K562 (cell line): ENCODE results near the gene LAMA5. TPM values are rescaled to one million over a fixed set of nuclear protein-coding genes. Genes with fewer than 3 reads are reported as not detected.

ENCODE experiments used
- ADNP ChIP-seq: fragments of 200-800 bp; sonication (Bioruptor generic); IDR thresholded peaks from 2 replicates; pipeline ENCODE4 v1.6.1; 2016; ENCODE audit warnings: missing genetic modification characterization, missing compliant biosample characterization
- CHD1 ChIP-seq: fragments of 200-600 bp; sonication (generic); IDR thresholded peaks from one replicate; pipeline ENCODE4 v1.6.1; 2012; ENCODE audit warnings: mild to moderate bottlenecking, moderate library complexity, low read length, inconsistent platforms
- DMBX1 ChIP-seq: fragments of 250-450 bp; sonication (Bioruptor Pico); IDR thresholded peaks from 2 replicates; pipeline ENCODE4 v1.8.0; 2022; ENCODE audit warnings: inconsistent platforms, mild to moderate bottlenecking, moderate library complexity, borderline replicate concordance
- ELF4 ChIP-seq: fragments of 450-650 bp; formaldehyde crosslinking; IDR thresholded peaks from 2 replicates; pipeline ENCODE4 v1.4.0; 2022; ENCODE audit warnings: missing genetic modification characterization
- FOXA3 ChIP-seq, 2 experiments: fragments of 450-650 bp in 1 of 2; sonication (generic) in 1 of 2; formaldehyde crosslinking; IDR thresholded peaks in 1 of 2; conservative IDR thresholded peaks in 1 of 2; 2 replicates each; pipeline versions ENCODE4 v1.4.0 to v1.8.0; 2020 to 2022; ENCODE audit warnings: mild to moderate bottlenecking in 2 of 2, missing genetic modification reagents in 1 of 2
- MED1 ChIP-seq: sonication (generic); formaldehyde crosslinking; IDR thresholded peaks from 2 replicates; pipeline ENCODE4 v1.8.1; 2023; ENCODE audit warnings: missing genetic modification reagents, borderline replicate concordance
- MYNN ChIP-seq, 2 experiments: sonication (generic); formaldehyde crosslinking in 1 of 2; IDR thresholded peaks; 2 replicates each; pipeline versions ENCODE4 v1.5.0 to v1.6.1; 2016 to 2020; ENCODE audit warnings: antibody characterized with exemption in 1 of 2, missing genetic modification reagents in 1 of 2
- NCOA6 ChIP-seq: fragments of 450-650 bp; IDR thresholded peaks from 2 replicates; pipeline ENCODE4 v1.6.1; 2017; ENCODE audit warnings: mild to moderate bottlenecking
- NELFE ChIP-seq: IDR thresholded peaks from 2 replicates; pipeline ENCODE4 v1.6.1; 2011; ENCODE audit warnings: mild to moderate bottlenecking; ENCODE audit not compliant: insufficient read depth, insufficient read length
- NEUROD1 ChIP-seq: fragments of 150-350 bp; IDR thresholded peaks from 2 replicates; pipeline ENCODE4 v1.6.1; 2014; ENCODE audit warnings: borderline replicate concordance, low read length, low read depth; ENCODE audit not compliant: partially characterized antibody
- POLR2B ChIP-seq: fragments of 450-650 bp; IDR thresholded peaks from 2 replicates; pipeline ENCODE4 v1.6.1; 2018; ENCODE audit warnings: low read depth; ENCODE audit not compliant: partially characterized antibody
- PTRF ChIP-seq: fragments of 450-650 bp; IDR thresholded peaks from 2 replicates; pipeline ENCODE4 v1.6.1; 2016; ENCODE audit warnings: mild to moderate bottlenecking, missing genetic modification characterization, missing compliant biosample characterization
- SETDB1 ChIP-seq: IDR thresholded peaks from one replicate; pipeline ENCODE4 v1.6.1; 2012; ENCODE audit warnings: low read length, control low read depth, inconsistent platforms
- SMAD2 ChIP-seq: fragments of 150-350 bp; IDR thresholded peaks from 2 replicates; pipeline ENCODE4 v1.6.1; 2014; ENCODE audit warnings: low read depth, mild to moderate bottlenecking, low read length
- SMARCB1 ChIP-seq: IDR thresholded peaks from 2 replicates; pipeline ENCODE4 v1.6.1; 2011; ENCODE audit warnings: improper control_type of control experiment, low read depth; ENCODE audit not compliant: insufficient read length
- SREBF2 ChIP-seq: sonication (generic); formaldehyde crosslinking; IDR thresholded peaks from 2 replicates; pipeline ENCODE4 v1.4.0; 2020; ENCODE audit warnings: mild to moderate bottlenecking, missing genetic modification reagents
- SRSF7 ChIP-seq: fragments of 200-400 bp; formaldehyde crosslinking; optimal IDR thresholded peaks from 2 replicates; pipeline ENCODE3; 2017; ENCODE audit warnings: mild to moderate bottlenecking, low read depth, low read length
- TFAM ChIP-seq: fragments of 250-450 bp; sonication (Bioruptor Pico); conservative IDR thresholded peaks from 2 replicates; pipeline ENCODE4 v1.5.0; 2021; ENCODE audit warnings: mild to moderate bottlenecking, moderate library complexity
- XRCC4 ChIP-seq: IDR thresholded peaks from one replicate; pipeline ENCODE4 v1.6.1; 2011; ENCODE audit not compliant: insufficient read depth, insufficient read length; ENCODE audit errors: extremely low read depth
- ZBTB17 ChIP-seq: fragments of 450-650 bp; formaldehyde crosslinking; IDR thresholded peaks from 2 replicates; pipeline ENCODE4 v1.4.0; 2020; ENCODE audit warnings: mild to moderate bottlenecking
- ZNF175 ChIP-seq: fragments of 200-800 bp; sonication (Bioruptor generic); IDR thresholded peaks from 2 replicates; pipeline ENCODE4 v1.6.1; 2016; ENCODE audit warnings: low read depth, mild to moderate bottlenecking, missing genetic modification characterization, missing compliant biosample characterization
- ZNF224 ChIP-seq: sonication (generic); formaldehyde crosslinking; IDR thresholded peaks from 2 replicates; pipeline ENCODE4 v1.8.0; 2022; ENCODE audit warnings: mild to moderate bottlenecking, missing genetic modification reagents
- ZNF263 ChIP-seq: sonication (generic); formaldehyde crosslinking; IDR thresholded peaks from 2 replicates; pipeline ENCODE4 v1.8.0; 2022; ENCODE audit warnings: mild to moderate bottlenecking, missing genetic modification reagents, borderline replicate concordance
- polyA plus RNA-seq, 8 experiments: library from polyadenylated mRNA; depleted of rRNA in 4 of 8; stranded (reverse) in 5 of 8; unstranded in 3 of 8; fragments of >200 nt; fragmentation: Nextera tagmentation in 2 of 8; fragmentation: Illumina TruSeq in 1 of 8; extraction: Ambion mirVana in 2 of 8; extraction: Trizol in 1 of 8; gene quantifications; 2 replicates each; pipeline versions ENCODE4 v1.2.1 to v1.2.3, GENCODE V29; 2011 to 2014; ENCODE audit warnings: inconsistent platforms in 1 of 8, missing spikeins in 1 of 8
- total RNA-seq, 7 experiments: library from RNA; depleted of rRNA in 6 of 7; stranded (reverse); fragments of >200 nt in 6 of 7; fragmentation: Illumina TruSeq in 2 of 7; extraction: Trizol in 2 of 7; gene quantifications; 2 replicates each; pipeline versions ENCODE4 v1.2.1 to v1.2.3, GENCODE V29; 2011 to 2021; ENCODE audit warnings: low replicate concordance in 1 of 7
- TF ChIP-seq, protein P1 (sequence below): IDR thresholded peaks from 3 replicates; pipeline ENCODE4 v1.6.1; 2011; ENCODE audit warnings: borderline replicate concordance, mild to moderate bottlenecking, moderate library complexity; ENCODE audit not compliant: insufficient read length; ENCODE audit errors: extremely low read depth
- TF ChIP-seq, protein P2 (sequence below): sonication (generic); IDR thresholded peaks from 2 replicates; pipeline ENCODE4 v1.6.1; 2016

Gene LAMA5
- total and polyA plus RNA-seq, 9 of the 15 experiments (the other 6 are each of a cell fraction or from before 2014, with no cell fraction given): 0.31 to 101 (median 7.8) TPM

DNA sequence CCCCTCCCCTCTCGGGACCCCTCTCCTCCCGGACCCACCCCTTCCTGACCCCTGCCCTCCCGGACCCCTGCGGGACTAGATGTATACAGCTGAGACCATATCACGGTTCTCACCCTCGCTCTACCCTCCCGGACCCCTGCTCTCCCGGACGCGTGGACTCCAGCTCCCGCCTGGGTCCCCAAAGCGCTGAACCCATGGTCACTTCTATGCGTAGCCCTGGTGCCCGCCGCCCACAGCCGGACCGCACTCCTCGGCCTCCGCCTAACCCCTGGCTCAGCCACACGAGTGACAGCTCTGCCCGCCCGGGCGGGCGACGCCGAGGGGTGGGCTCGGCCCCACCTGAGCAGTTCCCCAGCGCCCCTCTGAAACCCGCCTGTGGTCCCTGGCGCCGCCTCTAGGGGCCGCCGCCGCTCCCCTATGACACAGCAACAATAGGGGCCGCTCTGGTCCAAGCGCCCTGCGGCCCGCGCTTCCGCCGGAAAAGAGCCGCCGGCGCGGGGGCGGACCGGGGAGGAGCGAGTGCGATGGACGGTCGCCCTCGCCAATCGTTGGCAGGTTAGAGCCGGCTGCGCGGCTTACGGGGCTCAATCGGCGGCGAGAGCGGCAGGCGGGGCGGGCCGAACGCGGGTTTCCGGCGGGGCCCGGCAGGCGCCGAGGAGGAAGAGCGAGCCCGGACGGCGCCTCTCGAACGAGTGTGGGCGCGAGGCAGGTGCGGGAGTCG is 64.6 kb downstream of the LAMA5 start, which contains the start of gene ADRM1 (continued):
- TF ChIP-seq ELF4 (CRISPR knock-in tag) (no peak), SMAD2 (no peak), ZBTB17 (no peak), TFAM (CRISPR knock-in tag) (no peak), SETDB1 (no peak), MYNN (IDR thresholded peaks at IDR 0.05) (peak; percentile 34), MYNN (CRISPR knock-in tag; IDR thresholded peaks at IDR 0.05) (no peak), CHD1 (no peak), NCOA6 (no peak), MED1 (CRISPR knock-in tag) (no peak), ADNP (no peak), NEUROD1 (peak; percentile 64), SREBF2 (no peak), PTRF (tag) (no peak), DMBX1 (no peak), SRSF7 (no peak), NELFE (no peak), XRCC4 (no peak), ZNF224 (no peak), ZNF263 (no peak), FOXA3 (CRISPR knock-in tag; conservative IDR thresholded peaks at IDR 0.05 in 1 of 2, IDR thresholded peaks at IDR 0.05 in 1 of 2) (no peak), ZNF175 (CRISPR knock-in tag) (no peak), SMARCB1 (no peak), POLR2B (peak; percentile 43)
- TF ChIP-seq, protein P1, sequence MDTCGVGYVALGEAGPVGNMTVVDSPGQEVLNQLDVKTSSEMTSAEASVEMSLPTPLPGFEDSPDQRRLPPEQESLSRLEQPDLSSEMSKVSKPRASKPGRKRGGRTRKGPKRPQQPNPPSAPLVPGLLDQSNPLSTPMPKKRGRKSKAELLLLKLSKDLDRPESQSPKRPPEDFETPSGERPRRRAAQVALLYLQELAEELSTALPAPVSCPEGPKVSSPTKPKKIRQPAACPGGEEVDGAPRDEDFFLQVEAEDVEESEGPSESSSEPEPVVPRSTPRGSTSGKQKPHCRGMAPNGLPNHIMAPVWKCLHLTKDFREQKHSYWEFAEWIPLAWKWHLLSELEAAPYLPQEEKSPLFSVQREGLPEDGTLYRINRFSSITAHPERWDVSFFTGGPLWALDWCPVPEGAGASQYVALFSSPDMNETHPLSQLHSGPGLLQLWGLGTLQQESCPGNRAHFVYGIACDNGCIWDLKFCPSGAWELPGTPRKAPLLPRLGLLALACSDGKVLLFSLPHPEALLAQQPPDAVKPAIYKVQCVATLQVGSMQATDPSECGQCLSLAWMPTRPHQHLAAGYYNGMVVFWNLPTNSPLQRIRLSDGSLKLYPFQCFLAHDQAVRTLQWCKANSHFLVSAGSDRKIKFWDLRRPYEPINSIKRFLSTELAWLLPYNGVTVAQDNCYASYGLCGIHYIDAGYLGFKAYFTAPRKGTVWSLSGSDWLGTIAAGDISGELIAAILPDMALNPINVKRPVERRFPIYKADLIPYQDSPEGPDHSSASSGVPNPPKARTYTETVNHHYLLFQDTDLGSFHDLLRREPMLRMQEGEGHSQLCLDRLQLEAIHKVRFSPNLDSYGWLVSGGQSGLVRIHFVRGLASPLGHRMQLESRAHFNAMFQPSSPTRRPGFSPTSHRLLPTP: no peak
- TF ChIP-seq, protein P2, sequence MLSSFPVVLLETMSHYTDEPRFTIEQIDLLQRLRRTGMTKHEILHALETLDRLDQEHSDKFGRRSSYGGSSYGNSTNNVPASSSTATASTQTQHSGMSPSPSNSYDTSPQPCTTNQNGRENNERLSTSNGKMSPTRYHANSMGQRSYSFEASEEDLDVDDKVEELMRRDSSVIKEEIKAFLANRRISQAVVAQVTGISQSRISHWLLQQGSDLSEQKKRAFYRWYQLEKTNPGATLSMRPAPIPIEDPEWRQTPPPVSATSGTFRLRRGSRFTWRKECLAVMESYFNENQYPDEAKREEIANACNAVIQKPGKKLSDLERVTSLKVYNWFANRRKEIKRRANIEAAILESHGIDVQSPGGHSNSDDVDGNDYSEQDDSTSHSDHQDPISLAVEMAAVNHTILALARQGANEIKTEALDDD: no peak
